Skin epidermis (tissue), 12 donors: Measurements from ENCODE around the gene F8A3.
"Not testable (repeated sequence)": the region's sequence is repeated elsewhere in the genome, so short reads cannot be mapped to it uniquely, and the experiment has no call there.

Experiments used
- H3K27ac ChIP-seq, 21 experiments: fragments of 200-600 bp; sonication (generic) in 11 of 21; one replicate each; pipeline ENCODE4 v1.5.0; 2020; ENCODE audit warnings: mild to moderate bottlenecking in 3 of 21, inconsistent platforms in 2 of 21, moderate library complexity in 2 of 21
- H3K4me3 ChIP-seq, 7 experiments: fragments of 200-600 bp; sonication (generic) in 2 of 7; one replicate each; pipeline ENCODE4 v1.5.0; 2020; ENCODE audit warnings: inconsistent platforms in 2 of 7, mild to moderate bottlenecking in 2 of 7, moderate library complexity in 1 of 7

Gene F8A3

GRCh38 chrX:155458471-155458870 is at the start of gene F8A3:
Gene F8A3 (minus strand): TSS chrX:155458620. CDS start chrX:155458600, 20 bp downstream.
- H3K4me3 ChIP-seq, result not testable (repeated sequence)

GRCh38 chrX:155505296-155505695 is 46.9 kb upstream of the F8A3 start:
- Histone ChIP-seq H3K4me3 (no peak overlapping the region), H3K27ac (no peak overlapping the region)

More at GRCh38 chrX:155458471-155458870, at the start of gene F8A3:
- not testable (repeated sequence) for H3K27ac ChIP-seq

- H3K4me3 ChIP-seq, H3K27ac ChIP-seq: not testable (repeated sequence)
These were observed 36.7 kb upstream of the F8A3 start for GRCh38 chrX:155495134-155495533.

GRCh38 chrX:155491421-155491820 is 33.0 kb upstream of the F8A3 start:
- H3K27ac ChIP-seq, H3K4me3 ChIP-seq: not testable (repeated sequence)

DNA sequence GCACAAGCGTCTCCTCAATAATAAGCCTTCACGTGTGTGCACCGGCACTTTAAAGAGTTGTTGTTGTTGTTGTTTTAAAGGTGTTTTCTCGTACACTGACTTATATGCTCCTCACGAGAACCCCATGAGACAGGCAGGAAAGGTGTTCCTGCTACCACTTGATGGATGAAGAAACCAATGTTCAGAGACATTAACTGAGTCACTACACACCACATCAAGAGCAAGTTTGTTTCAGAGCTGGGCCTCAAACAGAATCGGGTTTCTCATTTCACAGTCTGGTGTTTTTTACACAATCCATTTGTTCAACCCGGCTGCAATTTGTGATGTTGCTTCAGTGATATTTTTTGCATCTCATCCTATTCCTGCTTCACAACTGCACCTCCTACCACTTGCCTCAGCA is 18.7 kb upstream of the F8A3 start:
- H3K27ac ChIP-seq, H3K4me3 ChIP-seq: not testable (repeated sequence)

DNA sequence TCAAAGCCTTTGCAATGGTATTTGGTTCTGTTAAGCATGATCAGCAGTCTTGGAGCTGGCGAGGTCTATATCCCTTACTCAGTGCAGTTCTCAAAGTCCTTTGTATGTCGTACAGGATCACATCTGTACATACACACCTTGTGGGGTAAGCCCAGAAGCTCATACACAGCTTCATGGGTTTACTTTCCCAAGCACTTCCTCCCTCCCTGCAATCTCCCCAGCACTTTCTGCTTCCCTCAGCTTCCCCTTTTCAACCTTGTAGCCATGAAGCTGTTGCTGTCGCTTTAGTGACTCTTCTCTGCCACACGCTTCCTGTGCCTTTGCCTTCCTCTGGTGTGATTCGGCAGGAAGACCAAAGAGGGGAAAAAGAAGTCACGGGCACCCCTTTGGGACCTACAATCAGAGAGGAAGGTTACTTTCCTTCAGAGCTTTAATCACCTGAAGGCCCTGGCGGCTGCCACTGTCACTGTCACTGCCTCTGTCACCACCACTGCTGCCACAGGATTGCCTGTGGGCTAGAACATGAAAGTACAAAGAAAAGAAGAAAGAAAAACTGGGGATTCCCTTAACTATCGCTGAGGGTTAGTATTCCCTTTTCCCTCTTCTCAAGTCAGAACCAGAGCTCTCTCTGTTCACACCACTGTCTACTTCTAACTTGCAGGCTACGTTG is 8.0 kb upstream of the F8A3 start:
- H3K27ac ChIP-seq, H3K4me3 ChIP-seq: not testable (repeated sequence)

DNA sequence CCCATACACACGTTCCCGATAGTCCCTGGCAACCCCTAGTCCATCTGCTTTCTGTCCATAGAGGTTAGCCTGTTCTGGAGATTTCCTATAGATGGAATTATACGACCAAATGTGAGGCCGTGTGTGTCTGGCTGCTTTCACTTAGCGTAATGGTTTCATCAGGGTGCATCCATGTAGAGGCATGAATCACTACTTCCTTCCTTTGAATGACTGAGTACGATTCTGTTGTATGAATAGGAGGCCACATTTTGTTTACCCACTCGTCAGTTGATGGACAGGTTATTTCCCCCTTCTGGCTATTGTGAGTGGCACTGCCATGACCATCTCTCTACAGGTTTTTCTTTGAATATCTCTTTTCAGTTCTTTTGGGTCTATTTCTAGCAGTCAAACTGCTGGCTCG is 2.1 kb upstream of the F8A3 start:
- not testable (repeated sequence) for H3K27ac ChIP-seq, H3K4me3 ChIP-seq

- H3K4me3 ChIP-seq, H3K27ac ChIP-seq: not testable (repeated sequence)
These were observed 516 bp downstream of the F8A3 start for GRCh38 chrX:155457761-155458447.

GRCh38 chrX:155441097-155441496 is 17.3 kb downstream of the F8A3 start:
- H3K4me3 ChIP-seq, result no peak overlapping the region
- H3K27ac ChIP-seq, result no peak overlapping the region

- Histone ChIP-seq H3K27ac (no peak overlapping the region), H3K4me3 (no peak overlapping the region)
These were observed 22.7 kb downstream of the F8A3 start for GRCh38 chrX:155435744-155436112.

DNA sequence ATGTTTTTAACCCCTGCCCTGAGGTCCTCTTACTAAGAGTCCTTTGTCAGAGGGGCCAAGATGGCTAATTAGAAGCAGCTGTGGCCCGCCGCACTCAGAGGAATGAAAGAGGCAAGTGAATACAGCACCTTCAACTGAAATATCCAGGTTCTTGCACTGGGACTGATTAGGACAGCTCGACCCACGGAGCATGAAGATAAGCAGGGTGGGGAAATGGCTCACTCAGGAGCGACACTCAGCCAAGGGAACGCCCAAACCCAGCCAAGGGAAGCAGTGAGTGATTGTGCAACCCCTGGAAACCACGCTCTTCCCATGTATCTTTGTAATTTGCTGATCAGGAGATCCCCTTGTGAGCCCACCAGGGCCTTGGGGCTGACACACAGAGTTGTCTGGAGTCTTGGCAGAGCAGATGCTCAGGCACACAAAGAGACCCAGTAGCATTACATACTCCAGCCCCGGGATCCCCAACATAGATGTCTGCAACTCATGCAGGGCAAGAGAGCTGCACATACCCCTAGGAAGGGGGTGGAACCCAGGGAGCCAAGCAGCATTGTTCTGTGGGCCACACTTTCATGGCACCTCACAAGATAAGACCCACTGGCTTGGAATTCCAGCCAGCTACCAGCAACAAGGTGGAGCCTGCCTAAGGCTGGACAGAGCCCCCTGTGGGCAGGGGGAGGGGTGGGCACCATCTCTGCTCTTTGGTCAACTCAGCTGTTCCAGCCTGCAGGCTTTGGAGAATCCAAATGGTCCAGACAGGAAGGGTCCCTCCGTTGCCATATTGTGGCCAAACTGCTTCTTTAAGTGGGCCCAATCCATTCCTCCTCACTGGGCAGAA is 23.3 kb downstream of the F8A3 start:
- no peak overlapping the region for H3K4me3 ChIP-seq
- no peak overlapping the region for H3K27ac ChIP-seq

DNA sequence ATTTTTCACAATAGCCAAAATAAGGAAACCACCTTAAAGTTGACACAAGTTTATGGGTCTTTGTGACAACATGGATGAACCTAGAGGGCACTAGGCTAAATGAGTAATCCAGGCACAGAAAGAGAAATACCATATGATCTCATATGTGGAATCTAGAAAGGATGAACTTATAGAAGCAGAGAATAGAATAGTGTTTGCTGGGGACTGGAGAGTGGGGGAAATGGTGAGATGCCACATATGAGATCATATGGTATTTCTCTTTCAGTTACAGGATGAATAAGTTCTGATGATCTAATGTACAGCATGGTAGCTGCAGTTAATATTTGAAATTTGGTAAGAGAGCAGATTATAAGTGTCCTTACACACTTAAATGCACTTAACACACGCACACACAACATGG is 40.7 kb downstream of the F8A3 start:
- Histone ChIP-seq H3K27ac (no peak overlapping the region), H3K4me3 (no peak overlapping the region)
